NCI-H2171 treated with DMSO at 0.1 percent for 48 hours (cell line): Measurements from ENCODE around the gene ADCY9.
A peak's percentile ranks its signal among the peaks of the same experiment; 100 is the strongest.
"Not testable (repeated sequence)": the region's sequence is repeated elsewhere in the genome, so short reads cannot be mapped to it uniquely, and the experiment has no call there.

Experiments
- DNase-seq: peaks from one replicate; lab custom pipeline; 2025; lab: John Stamatoyannopoulos, UW

ADCY9 gene

GRCh38 chr16:3950343-3951193, 165.7 kb downstream of the ADCY9 start:
- DNase-seq: peak; percentile 63

GRCh38 chr16:3949946-3950342, 166.3 kb downstream of the ADCY9 start:
- DNase-seq: no peak

- DNase-seq: no peak
Observed at GRCh38 chr16:3949287-3949686, 167.0 kb downstream of the ADCY9 start.

GRCh38 chr16:3948378-3948995, 167.8 kb downstream of the ADCY9 start:
- DNase-seq: no peak

- no peak for DNase-seq
Observed at GRCh38 chr16:3946604-3947180, 169.6 kb downstream of the ADCY9 start.

- peak; percentile 36 for DNase-seq
Observed at GRCh38 chr16:3945751-3946603, 170.3 kb downstream of the ADCY9 start.

GRCh38 chr16:3944457-3944856, 171.8 kb downstream of the ADCY9 start:
- DNase-seq: not testable (repeated sequence)

- DNase-seq: not testable (repeated sequence)
Observed at GRCh38 chr16:3942146-3942545, 174.1 kb downstream of the ADCY9 start.

GRCh38 chr16:3938843-3939624, 177.2 kb downstream of the ADCY9 start:
- DNase-seq: peak; percentile 15

- no peak for DNase-seq
Observed at GRCh38 chr16:3938471-3938842, 177.8 kb downstream of the ADCY9 start.

GRCh38 chr16:3937066-3937875, 179.0 kb downstream of the ADCY9 start:
- no peak for DNase-seq

- DNase-seq: no peak
Observed at GRCh38 chr16:3935921-3936320, 180.3 kb downstream of the ADCY9 start.

- no peak for DNase-seq
Observed at GRCh38 chr16:3934491-3935181, 181.6 kb downstream of the ADCY9 start.

- DNase-seq: not testable (repeated sequence)
Observed at GRCh38 chr16:3927147-3927546, 189.1 kb downstream of the ADCY9 start.

GRCh38 chr16:3924763-3925162, 191.5 kb downstream of the ADCY9 start:
- no peak for DNase-seq

- no peak for DNase-seq
Observed at GRCh38 chr16:3922241-3922640, 194.0 kb downstream of the ADCY9 start.

- no peak for DNase-seq
Observed at GRCh38 chr16:3920206-3920605, 196.0 kb downstream of the ADCY9 start.

GRCh38 chr16:3919413-3919812, 196.8 kb downstream of the ADCY9 start:
- DNase-seq: no peak

GRCh38 chr16:3915426-3916260, 200.6 kb downstream of the ADCY9 start:
- peak; percentile 11 for DNase-seq
